Stimulated activated CD4-positive, alpha-beta T cell treated with anti-CD3 and anti-CD28 coated beads, Interleukin-1b, Interleukin-23, amount 100 ng/mL, for 1 hour (primary cell): ENCODE measurements around the gene TMEM120B.
"Not testable (repeated sequence)": the region's sequence is repeated elsewhere in the genome, so short reads cannot be mapped to it uniquely, and the experiment has no call there.

Experiments
- DNase-seq, 2 donors: peaks; one replicate each; pipeline ENCODE4 v3.0.0-alpha.2; 2020; ENCODE audit warnings: low read depth in 2 of 2

The TMEM120B gene

DNA sequence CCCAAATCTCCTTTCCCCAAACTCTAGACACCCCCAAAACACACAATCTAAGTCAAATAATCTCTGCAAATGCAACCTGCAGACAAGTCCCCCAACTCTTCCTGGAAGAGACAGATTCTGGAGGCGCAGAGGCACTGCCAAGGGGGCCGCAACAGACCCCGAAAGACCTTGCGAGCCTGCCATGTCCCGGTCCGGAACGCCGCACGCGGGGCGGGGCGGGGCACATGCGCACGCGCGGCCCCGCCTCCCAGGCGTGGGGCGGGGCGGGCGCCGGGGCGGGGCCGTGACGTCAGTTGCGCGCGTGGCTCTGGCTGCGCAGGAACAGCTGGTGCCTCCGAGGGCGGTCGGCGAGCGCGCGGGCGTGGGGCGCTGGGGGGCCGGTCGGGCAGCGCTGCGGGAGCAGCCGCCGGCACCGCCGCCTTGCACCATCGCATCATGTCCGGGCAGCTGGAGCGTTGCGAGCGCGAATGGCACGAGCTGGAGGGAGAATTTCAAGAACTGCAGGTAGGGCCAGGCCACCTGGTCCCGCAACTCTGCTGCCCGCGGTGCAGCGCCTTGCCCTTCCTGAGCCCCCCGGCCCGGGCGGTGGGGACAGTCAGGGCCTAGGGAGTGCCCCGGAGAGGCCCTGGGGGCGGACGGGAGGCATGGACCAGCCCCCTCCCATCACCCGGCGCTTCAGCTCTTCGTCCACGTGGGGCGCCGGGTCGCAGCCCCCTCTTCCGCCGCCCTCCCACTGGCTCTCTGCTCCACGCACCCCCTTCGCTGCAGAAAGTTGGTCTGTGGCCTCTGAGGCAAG, at the start of gene TMEM120B:
TSS of gene TMEM120B (plus strand) at position 292 of the 796 bp plus-strand sequence. CDS start at position 436, 144 bp downstream.
- peak; percentile 64 to 76 for DNase-seq

DNA sequence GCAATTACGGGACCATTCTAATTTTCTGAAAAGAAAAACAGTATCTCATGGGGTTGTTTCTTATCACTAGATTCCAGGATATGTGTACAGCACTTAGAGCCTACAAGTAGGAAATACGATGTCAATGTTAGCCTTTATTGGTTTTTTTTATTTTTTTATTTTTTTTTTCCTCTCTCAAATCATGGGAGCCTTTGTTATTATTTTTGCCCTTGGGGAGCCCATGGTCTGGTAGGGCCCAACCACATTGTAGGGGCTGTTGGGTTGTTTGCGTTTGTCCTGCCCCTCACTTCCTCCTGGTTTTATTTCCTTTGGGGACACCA, 49.0 kb upstream of the TMEM120B start:
- DNase-seq: no peak

DNA sequence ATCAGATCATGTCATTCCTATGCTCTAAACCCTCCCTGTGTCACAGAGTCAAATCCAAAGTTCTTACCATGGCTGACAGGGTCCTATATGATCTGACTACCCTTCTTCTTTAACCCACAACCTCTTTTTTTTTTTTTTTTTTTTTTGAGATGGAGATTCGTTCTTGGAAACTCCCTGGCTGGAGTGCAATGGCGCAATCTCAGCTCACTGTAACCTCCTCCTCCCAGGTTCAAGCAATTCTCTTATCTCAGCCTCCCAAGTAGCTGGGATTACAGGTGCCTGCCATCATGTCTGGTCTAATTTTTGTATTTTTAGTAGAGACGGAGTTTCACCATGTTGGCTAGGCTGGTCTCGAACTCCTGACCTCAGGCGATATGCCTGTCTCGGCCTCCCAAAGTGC, 45.7 kb upstream of the TMEM120B start:
- not testable (repeated sequence) for DNase-seq

DNA sequence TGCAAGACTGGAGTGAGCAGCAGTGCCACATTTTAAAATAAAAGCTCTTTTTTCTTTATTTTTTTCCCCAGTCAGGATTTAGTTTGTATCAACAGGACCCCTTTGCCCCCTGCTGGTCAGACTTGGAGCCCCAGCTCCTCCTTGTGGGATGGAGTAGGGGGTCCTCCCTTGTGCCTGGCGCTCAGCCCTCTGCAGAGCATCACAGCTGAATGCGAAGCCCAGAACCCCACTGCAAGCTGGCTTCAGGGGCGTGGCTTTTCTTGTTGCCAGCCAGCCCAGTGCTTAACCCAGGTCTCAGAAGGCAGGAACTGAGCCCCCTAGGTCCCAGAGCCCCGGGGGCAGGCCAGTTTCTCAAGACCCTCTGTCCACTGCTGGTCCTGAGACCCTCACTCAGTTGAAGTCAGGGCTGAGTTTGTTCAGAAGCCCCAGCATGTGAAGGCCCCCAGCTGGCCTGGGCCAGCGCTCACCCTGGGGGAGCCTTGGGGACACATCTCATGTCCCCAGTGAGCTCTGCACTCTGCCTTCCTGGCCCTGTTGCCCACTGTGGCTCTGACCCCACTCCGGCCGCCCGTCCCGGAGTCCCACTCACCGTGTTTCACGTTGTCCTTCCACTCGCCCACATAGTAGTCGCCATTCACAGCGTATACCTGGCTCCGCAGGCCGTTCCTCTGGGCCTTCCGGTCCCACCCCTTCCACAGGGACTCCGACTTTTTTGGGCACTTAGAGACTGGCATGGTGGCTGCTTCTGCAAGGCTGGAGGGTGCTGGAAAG, 43.6 kb upstream of the TMEM120B start:
- peak in 1 of 2 donors; percentile 41 for DNase-seq

DNA sequence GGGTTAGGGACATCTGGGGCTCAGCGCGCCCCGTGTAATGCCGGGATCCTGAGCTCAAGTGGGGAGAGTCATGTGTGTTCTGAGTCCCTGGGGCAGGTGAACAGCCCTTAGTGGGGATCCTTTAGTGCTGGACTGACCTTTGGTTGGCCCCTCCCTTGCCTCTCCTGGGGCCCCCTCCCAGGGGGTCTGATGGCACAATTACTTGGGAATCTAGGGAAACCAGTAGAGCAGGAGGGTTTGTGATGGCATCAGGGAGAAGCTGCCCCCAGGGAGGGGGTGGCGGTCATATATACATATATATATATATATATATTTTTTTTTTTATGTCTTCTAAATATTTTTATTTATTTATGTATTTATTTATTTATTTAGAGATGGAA, 43.0 kb upstream of the TMEM120B start, which contains the start of gene MORN3:
TSS of gene MORN3 (minus strand) at position 134 of the 380 bp plus-strand sequence. CDS start 171 bp downstream, outside the sequence.
- DNase-seq: no peak

DNA sequence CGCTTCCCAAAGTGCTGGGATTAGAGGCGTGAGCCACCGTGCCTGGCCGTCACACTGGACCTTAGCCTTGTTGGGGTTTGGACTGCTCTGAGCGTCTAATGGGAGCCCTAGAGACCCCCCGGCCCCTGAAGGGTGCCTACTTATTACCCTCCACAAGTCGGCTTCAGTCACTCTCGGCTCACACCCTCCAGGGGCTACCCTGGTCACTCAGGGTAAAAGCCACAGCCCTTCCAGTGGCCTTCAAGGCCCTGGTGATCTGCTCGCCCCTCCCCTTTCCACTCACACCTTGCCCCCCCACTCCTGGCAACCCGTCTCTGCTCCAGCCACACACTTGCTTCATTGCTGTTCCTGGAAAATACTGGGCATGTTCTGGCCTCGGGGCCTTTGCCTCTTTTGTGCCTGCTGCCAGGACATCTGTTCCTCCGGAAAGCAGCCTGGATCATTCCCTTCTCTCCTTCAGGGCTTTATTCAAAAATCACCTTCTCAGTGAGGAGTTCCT, 39.5 kb upstream of the TMEM120B start:
- no peak for DNase-seq

DNA sequence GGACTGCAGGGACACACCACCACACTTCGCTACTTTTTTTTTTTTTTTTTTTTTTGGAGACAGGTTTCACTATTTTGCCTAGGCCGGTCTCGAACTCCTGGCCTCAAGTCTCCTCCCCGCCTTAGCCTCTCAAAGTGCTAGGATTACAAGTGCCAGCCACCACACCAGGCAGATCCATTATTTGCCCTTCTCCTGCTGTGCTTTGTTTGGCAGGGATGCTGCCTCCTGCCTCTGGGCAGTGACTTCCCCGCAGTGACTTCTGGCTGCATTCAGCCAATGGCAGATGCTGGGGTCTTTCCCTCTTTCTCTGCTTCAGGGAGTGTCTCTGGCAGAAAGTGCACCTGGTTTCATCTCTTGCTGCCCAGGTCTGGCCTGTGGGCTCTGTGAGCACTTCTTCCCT, 36.4 kb upstream of the TMEM120B start:
- no peak for DNase-seq

DNA sequence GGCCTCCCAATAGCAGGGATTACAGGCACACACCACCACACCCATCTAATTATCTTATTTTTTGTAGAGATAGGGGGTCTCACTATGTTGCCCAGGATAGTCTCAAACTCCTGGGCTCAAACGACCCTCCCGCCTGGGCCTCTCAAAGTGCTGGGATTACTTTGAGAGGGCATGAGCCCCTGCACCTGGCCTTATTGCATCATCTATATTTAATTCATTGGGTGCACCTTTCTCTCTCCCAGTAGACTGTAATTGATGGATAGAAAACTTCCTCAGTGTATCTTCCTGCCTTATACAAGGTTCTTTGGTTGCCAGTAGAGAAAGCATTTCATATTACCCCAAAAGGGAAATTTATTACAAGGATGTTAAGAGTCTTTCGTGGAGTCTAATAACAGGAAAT, 34.2 kb upstream of the TMEM120B start:
- DNase-seq: no peak

DNA sequence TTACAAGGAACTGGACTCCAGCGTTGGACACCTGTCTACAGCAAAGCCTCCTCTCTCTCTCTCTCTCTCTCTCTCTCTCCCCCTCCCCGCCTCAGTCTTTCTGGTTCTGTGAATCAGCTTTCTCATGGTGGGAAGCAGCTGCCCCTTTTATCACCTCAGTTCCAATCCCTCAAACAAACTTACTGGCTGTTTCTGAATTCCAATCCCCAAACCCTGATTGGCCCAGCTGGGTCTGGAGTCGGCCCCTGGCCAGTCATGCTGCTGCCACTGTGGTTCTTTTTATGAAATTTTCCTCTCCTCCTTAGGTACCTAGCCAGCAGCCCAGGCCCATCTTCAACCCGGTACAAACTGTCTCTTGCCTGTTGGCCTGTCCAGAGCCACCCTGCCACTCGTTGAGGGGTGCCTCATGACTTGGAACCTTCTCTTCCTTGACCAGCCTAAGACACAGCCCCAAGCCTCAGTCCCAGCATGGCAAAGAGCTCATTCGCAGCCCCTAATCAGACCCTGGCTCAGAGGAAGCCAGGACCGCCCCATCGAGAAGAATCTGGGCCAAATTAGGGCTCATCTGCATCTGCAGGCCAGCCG, 33.7 kb upstream of the TMEM120B start:
- DNase-seq: no peak

DNA sequence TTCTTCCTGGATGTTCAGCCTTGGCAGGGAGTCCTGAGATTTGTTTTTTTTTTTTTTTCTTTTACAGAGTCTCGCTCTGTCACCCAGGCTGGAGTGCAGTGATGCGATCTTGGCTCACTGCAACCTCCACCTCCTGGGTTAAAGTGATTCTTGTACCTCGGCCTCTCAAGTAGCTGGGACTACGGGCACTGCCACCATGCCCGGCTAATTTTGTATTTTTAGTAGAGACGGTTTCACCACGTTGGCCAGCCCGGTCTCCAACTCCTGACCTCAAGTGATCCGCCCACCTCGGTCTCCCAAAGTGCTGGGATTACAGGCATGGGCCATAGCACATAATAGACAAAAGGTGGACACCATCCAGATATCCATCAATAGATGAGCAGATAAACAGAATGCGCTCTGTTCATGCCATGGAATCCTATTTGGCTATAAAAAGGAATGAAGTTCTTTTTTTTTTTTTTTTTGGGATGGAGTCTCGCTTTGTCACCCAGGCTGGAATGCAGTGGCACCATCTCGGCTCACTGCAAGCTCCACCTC, 32.8 kb upstream of the TMEM120B start:
- DNase-seq: not testable (repeated sequence)

DNA sequence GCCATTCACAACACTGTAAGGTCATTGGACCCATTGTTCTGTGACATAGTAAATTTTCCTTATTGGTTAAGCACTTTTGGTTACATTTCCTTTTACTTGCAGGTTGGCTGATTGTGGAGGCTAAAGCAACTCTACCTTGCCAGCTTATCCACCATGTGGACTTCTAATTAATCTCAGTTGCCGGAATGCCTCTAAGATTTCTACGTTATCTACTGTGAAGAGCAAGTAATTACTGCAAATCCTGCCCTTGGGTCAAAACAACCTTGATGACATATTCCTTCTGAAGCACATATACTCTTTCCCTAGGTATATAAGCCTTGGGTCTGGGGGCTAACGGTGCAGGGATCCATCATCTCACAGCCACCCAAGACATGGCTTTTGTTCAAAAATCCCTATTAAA, 23.6 kb upstream of the TMEM120B start:
- no peak for DNase-seq

DNA sequence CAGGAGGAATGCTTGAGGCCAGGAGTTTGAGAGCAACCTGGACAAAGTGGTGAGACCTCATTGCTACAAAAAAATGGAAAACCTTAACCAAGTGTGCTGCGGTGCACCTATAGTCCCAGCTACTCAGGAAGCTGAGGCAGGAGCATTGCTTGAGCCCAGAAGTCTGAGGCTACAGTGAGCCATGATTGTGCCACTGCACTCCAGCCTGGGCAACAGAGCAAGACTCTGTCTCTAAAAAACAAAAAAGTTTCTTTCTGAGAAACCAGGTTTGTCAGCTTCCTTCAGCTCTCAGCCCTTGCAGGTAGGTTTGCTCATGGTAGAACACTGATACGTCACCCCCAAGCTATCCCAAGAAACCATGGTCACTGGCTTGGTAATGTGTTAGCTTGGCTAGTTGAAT, 23.1 kb upstream of the TMEM120B start:
- no peak for DNase-seq

DNA sequence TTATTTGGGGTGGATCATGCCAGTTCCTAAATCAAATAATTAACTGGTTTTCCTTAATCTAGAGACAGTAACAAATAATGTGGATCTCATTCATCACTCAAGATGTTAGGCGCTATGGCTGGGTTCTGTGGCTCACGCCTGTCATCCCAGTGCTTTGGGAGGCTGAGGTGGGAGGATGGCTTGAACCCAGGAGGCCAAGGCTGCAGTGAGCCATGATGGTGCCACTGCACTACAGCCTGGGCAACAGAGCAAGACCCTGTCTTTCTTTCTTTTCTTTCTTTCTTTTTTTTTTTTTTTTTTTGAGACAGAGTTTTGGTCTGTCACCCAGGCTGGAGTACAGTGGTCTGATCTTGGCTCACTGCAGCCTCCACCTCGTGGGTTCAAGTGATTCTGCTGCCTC, 19.8 kb upstream of the TMEM120B start:
- not testable (repeated sequence) for DNase-seq

DNA sequence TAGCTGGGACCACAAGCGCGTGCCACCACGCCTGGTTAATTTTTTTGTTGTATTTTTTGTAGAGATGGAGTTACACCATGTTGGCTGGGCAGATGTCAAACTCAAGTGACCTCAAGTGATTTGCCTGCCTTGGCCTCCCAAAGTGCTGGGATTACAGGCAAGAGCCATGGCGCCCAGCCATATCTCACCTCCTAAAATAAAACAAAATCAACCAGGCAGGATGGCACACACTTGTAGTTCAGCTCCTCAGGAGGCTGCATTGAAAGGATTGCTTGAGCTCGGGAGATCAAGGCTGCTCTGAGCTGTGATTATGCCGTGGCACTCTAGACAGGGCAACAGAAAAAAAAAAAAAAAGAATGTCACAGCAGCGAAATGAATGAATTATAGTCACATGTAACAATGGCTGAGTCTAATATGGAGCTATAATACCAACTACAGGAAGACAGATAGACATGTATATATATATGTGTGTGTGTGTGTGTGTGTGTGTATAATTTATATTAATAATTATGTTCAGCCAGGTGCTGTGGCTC, 19.3 kb upstream of the TMEM120B start:
- DNase-seq: no peak

DNA sequence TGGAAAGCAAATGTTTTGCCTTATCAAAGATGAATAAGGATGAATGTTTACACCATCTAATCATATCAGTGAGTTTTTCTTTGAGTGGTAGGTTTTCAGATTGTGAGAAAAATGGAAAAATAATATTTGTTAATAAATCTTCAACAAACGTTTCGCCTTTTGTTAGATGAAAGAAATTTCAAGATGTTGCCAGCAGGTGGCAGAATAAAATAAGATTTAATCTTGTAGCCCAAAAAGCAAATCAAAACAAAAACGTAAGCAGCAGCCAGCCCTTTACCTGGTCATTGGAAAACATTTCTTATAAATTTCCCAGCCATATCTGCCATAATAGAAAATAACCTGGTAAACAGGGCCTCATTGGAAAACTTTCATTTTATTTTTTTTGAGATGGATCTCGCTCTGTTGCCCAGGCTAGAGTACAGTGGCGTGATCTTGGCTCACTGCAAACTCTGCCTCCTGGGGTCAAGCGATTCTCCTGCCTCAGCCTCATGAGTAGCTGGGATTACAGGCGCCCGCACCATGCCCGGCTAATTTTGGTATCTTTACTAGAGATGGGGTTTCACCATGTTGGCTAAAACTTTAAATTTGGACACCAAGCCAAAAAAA, 15.4 kb upstream of the TMEM120B start:
- no peak for DNase-seq

DNA sequence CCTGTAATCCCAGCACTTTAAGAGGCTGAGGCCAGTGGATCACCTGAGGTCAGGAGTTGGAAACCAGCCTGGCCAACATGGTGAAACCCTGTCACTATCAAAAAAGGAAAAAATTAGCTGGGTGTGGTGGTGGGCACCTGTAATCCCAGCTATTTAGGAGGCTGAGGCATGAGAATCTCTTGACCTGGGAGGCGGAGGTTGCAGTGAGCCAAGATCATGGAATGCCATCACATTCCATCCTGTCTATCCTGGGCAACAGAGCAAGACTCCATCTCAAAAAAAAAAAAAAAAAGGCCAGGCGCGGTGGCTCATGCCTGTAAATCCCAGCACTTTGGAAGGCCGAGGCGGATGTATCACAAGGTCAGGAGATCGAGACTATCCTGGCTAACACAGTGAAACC, 14.7 kb upstream of the TMEM120B start:
- not testable (repeated sequence) for DNase-seq

DNA sequence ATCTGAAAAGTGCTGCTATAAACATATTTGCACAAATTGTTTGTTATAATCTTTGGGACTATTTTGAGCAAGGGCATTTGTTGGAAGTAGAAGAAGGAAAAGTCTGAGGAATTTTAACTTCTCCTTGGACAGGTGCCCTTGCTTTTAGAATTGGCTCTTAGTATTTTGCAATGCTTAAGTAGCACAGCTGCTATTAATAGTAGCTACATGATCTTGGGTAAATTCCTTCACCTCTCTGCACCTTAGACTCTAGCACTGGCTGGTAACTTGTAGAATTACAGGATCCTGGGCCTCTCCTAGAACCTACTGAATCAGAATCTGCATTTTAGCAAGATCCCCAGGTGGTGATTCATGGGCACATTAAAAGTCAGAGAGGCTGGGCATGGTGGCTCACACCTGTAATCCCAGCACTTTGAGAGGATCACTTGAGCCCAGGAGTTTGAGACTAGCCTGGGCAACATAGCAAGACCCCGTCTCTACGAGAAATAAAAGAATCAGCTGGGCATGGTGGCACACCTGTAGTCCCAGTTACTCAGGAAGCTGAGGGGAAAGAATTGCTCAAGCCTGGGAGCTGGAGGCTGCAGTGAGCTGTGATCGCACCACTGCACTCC, 10.8 kb upstream of the TMEM120B start:
- DNase-seq: no peak

DNA sequence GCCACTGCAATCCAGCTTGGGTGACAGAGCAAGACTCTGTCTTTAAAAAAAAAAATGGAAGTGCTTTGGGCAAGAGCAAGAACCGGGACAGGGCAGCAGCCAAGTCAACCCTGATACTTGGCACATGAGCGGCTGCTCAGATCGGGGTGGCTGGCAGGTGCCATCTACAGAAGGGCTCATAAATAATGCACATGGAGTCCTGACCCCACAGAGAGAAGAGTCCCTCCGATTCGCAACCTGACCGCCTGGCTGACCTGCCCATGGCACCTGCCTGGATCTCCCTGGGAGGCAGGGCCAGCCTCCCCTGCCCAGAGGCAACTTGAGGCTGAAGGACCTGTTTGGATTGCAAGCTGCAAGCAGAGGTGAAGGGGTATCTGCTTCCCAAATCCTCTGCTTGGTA, 9.6 kb upstream of the TMEM120B start:
- no peak for DNase-seq

DNA sequence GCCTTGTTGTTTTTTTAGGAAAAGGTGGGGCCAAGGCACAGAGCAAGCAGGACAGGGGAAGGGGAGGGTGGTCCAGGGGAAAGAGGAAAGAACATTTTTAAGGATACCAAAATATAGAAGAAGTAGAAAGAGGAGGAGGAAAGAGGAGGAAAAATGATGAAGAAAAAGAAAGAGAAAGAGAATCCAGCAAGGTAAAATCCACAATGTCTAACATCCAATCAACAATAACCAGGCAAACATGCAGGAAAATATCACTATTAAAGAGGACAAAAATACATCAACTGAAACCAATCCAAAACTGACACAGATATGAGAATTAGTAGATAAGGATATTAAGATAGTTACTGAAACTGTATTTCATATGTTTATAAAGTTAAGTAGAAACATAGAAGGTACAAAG, 7.0 kb upstream of the TMEM120B start:
- no peak for DNase-seq

DNA sequence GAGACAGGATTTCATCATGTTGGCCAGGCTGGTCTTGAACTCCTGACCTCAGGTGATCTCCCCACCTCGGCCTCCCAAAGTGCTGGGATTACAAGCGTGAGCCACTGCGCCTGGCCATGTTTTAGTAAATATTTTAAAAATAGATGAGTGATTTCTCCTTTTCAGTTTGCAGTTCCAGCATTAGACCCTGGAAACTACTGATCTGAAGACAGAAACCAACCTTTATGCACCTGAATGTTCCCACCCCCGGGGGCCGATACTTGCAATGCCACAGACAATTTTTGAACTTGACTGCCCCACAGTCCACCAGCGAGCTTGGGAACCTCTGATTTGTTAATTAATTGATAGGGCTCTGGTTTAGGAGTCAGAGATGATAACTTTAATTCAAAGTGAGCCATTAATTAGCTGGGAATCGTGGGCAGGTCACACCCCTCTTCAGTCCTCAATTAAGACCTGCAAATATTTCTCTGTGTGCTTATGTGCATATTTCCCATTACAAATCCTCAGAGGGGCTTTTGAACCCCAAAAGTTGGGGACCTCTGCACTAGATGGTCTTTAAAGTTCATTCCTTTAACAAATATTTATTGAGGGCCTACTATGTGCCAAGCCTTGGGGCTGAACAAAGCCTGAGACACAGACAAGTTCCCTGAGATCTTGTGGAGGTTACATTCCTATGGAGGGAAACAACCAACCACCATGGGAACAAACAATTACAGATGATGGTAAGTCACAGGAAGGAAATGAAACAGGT, 4.1 kb upstream of the TMEM120B start:
- DNase-seq: no peak

DNA sequence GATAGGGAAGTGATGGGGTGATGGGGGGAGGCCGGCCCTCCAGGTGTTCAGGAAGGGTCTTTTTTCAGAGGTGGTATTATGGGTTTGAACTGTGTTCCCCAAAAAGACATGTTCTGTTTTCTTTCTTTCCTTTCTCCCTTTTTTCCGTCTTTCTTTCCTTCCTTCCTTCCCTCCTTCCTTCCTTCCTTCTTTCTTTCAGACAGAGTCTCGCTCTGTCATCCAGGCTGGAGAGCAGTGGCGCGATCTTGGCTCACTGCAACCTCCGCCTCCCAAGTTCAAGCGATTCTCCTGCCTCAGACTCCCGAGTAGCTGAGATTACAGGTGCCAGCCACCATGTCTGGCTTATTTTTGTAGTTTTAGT, 3.5 kb upstream of the TMEM120B start:
- not testable (repeated sequence) for DNase-seq
